GM19467 (cell line): ENCODE measurements around the gene IL36A.

Experiments
- ATAC-seq: cut with Tn5 transposase; IDR thresholded peaks from one replicate; pipeline ENCODE4 v1.9.1; 2021; ENCODE audit warnings: mild to moderate bottlenecking, moderate library complexity; ENCODE audit not compliant: unreplicated experiment

Gene IL36A

DNA sequence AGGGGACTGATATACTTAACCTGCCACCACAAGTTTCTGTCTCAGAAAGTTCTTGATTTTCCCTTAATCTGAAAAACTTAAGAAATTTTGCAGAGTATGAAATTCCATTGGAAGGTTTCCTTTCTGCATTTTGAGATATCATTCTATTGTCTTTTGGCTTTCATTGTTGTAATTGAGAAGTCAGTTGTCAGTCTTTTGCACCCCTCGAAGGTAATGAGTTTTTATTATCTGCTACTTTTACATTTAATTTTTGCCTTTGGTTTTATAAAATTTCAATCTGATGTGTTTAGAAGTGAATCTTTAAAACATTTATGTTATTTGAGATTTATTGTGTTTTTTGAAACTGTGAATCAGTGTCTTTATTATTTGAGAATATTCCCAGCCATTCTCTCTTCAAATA is 4.8 kb upstream of the IL36A start:
- no peak for ATAC-seq

DNA sequence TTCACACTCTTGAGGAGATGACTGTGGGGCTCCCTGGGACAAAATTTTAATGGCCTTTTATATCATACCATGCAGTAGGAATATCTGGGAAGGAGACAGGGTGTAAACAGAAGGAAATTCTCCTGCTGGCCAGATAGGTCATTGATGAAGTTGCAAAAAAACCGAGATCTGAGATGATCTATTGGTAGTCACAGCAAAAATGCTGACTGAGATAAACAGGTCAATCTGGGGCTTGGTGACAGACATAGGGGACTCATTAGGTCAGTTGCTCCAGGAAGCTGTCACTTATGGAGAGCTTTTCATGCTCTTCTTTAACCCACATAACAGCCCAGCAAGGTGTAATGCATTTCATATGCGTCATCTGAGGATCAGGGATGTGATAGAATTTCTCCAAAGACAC is 2.6 kb upstream of the IL36A start:
- ATAC-seq = no peak

DNA sequence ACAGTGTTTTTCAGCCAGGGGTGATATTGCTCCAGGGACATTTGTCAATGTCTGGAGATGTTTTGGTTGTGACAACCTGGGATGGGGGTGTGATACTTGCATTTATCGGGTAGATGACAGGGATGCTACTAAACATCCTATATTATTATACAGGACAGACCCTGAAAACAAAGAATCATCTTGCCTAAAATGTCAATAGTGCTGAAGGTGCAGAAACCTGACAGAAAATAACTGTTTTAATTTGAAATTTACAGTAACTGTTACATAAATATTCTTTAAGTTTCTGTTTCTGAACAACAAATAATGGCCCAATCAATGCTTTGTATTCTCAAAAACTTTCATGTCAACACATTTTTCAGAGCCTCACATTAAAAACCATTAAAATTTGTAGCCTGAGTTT is 2.0 kb downstream of the IL36A start:
- ATAC-seq = no peak

DNA sequence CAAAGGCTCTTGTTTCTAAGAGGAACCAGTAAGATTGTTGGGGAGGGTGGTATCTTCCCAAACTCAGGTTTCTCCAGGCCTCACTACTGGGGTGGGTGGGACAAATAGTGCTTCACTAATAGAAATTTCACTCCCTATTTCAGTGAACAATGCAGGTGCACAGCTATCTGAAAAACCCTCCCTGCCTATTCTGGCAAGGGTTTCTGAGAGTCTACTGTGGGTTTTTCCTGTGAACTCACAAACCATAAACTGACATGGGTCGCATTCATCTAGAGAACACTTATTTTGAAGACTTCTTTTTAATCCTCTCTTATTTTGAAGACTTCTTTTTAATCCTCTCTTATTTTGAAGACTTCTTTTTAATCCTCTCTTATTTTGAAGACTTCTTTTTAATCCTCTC is 4.4 kb downstream of the IL36A start:
- no peak for ATAC-seq

DNA sequence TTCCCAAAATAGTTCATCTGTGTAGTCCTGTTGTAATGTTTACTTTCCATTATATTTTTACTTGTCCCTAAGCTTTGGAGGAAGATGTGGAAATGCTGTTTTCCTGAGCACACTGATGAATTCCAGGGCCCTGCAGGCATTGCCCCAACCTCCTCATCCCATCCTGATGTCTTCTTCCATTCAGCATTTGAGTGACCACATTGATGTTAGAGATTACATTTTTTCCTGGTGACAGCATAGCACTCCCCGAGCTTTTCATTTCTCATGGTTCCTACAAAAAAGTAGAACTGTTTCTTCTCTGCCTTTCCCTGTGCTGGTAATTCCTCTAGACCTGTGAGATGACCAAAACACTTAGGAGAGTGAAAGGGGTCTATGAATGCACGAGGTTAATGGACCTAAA is 4.8 kb downstream of the IL36A start:
- ATAC-seq = no peak

DNA sequence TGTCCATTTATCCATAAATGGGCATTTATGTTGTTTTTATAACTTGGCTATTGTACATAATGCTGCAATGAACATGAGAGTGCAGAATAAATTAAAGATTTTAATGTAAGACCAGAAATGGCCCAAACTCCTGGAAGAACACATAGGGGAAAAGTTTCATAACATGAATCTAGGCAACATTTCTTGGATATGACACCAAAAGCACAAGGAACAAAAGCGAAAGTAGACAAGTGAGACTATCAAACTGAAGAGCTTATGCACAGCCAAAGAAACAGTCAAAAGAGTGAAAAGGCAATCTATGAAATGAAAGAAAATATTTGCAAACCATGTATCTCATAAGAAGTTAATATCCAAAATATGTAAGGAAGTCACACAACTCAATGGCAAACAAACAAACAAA is 5.8 kb downstream of the IL36A start:
- no peak for ATAC-seq

DNA sequence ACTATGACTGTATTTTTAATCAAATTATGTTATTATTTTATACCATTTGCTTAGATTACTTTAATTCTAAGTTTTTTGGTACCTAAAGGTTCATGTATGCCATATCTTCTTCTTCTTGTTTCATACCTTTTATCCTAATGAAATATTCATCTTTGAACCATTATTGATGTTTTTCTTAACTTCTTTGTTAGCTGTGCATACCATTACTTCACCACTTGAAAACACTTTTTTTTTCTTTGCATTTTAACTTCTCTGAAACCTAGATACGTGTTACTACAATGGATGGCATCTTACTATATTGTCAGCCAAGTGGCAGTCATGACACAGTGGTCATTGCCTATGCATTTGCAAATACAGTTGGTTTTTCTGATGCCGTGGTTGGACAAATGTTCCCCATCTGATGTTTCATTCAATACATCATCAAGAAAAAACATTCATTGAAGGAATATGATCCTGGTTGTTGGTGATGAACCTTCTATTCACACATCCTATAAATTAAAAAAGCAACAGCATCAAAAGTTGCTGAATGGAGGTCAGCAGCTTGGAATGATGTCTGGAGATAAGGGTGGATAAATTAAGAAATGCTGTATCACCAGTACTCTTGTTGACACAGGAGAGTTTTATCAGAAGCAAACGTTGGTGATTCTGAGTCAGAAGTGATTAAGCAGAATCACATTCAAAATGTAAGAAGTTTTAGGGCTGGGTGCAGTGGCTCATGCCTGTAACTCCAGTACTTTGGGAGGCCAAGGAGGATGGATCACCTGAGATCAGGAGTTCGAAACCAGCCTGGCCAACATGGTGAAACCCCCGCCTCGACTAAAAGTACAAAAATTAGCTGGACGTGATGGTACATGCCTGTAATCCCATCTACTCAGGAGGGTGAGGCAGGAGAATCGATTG is 7.4 kb downstream of the IL36A start:
- no peak for ATAC-seq

DNA sequence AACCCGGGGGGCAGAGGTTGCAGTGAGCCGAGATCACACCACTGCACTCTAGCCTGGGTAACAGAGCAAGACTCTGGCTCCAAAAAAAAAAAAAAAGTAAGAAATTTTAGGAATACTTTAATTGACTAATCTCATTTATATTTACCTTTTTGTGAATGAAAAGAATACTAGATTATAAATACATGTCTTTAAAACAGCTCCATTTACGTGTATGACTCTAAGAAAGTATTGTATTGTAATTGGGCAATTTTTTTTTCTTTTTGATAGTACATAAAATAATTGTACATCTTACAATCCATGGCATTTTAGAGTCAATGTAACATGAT is 8.0 kb downstream of the IL36A start:
- ATAC-seq = no peak

DNA sequence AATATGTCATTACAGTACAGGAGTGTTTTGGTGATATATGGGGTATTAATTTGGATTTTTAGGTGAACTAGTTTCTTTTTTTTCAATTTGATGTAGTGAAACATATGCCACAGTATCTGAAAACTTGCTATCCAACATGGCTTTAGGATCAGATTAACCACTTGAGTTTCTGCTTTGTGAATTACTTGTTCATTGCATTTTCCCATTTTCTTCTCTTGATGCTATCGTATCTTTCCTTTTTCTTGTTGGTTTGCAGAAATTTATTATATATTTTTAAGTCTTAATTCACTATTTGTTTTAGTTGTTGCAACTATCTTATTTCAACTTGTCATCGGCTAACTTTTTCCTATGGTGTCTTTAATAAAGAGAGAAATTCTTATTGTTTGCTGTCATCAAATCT is 8.8 kb downstream of the IL36A start:
- no peak for ATAC-seq

DNA sequence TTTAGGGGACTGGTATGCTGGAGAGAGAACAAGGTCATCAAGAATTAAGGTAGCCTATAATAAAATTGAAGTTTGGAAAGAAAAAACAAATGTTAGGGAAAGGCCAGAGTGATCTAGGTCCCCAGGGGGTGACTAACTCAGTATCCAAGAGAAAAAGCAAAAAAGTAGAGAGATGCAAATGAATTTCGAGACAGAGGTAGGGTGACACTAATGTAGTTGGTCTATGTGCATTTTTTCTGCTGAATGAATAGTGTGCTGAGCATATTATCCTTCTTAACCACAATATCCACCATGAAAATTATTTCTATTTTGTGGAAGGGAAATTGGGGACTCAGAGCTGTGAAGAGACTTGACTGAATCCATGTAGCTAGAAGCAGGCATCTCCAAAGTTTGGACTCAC is 9.8 kb downstream of the IL36A start:
- no peak for ATAC-seq

DNA sequence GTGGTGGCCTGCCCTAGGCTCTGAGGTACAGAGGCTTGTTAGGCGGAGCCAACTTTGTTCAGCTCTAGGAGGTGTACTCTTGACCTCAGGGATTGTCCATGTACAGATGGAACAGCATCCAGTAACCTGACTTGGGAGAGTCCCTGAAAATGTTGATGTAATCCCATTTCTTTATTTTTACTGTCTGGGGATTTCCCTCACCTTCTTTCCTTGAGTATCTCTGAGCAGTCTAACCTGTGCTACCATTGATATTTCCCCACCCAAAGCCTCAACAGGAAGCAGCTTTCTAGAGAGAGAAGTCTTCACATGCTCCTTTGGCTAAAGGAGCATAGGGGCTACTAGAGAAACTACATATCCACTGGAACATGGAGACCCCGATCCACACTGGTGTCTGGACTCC is 10.4 kb downstream of the IL36A start:
- ATAC-seq = no peak

DNA sequence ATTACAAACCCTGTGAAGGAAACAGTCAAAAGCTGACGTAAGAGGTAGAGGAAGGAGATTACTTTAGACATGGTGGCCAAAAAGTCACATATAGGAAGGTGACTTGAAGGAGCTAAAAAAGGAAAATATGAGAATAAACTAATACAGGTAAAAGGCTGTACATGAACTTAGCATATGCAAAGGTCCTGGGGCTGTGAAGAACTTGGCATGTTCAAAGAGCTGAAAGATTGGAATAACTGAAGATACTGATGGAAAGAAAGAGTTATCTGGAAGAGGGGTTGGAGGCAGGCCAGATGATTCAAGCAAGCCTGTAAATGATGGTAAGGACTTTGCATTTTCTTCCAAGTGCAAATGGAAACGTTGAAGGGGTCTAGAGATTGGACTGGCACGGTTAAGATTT is 13.2 kb downstream of the IL36A start:
- no peak for ATAC-seq

DNA sequence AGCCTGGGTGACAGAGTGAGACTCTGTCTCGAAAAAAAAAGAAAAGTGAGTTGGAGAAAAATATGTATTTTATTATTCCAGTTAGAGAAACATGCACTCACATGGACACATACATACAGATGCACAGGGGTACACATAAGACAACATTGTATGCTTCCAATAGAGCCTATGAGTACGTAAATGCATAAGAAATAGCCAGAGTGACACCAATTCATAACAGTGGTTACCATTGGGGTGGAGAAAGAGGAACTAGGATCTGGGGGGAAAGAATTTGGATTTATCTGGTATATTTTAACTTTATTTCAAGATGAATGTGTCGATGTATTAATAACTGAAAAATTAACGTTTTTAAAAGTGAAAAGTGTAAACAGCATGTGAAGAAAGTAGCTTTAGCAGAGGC is 16.1 kb downstream of the IL36A start:
- no peak for ATAC-seq

DNA sequence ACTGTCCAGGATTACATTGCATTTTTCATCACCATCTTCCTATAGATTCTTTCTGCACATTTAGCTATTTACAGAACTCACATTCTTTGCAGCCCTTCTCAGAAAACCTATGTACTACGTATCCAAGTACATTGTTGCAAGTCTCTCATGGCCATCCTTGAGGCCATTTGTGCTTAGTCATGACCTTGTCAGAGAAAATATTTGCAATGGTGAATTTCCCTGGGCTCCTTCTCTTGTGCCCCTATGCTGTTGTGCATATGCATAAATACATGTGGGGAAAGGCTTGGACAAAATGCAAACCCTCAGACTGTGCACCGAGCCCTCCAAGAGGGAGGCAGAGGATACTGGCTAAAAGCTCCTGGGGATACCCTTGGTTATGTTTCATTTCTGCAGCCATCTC is 19.5 kb downstream of the IL36A start:
- no peak for ATAC-seq

DNA sequence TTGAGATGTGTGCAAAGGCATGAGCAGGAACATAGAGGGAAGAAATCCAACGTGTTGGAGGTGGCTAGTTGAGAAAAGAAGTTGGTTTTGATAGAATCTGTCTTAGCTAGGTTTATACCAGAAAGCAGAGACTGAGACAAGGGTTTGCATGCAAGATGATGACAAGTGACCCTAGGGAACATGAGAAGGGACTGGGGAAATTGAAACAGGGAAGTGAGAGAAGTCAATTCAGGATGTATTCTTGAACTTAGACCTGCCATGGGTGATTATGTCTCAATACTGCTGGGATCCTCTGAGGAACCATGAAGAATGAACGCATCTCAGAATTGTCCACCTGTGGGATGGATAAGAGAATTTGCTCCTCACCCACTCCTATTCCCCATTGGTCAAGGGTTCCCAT is 20.5 kb downstream of the IL36A start:
- no peak for ATAC-seq

DNA sequence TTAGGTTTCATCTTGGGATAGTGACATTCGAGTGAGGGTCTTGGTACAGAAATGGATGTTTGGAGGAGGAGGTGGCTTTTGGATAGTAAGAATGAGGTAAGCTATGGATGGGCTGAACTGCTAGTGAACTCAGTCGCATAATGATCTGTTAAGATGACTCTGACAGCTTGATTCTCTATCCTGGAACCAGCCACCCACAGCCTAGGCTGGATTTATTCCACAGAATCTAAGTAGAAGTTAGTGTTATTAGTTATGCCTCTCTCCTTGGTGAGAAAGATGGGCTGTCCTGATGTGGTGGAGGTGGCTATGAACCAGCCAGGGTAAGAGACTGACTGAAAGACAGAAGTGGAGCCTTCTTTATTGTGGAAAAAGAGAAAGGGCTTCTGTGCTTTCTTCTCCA is 22.4 kb downstream of the IL36A start:
- ATAC-seq = no peak

DNA sequence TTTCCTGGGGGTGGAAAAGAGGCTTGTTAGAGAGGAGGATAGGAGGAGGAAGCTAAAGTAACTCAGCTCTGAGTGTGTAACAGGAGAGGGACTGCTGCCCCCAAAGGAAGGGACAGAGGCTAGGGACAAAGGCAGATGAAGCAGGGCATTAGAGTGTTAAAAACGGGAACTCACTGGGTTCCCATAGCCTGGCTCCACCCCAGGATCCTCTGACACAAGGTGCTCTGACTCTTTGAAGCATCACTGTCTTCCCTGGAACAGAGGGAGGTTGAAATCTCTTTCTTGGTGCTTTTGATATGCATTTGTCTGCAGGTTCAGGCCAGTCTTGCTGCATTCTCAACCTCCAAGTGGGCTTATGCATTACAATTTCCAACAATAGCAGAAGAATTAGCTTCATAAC is 22.9 kb downstream of the IL36A start:
- no peak for ATAC-seq

DNA sequence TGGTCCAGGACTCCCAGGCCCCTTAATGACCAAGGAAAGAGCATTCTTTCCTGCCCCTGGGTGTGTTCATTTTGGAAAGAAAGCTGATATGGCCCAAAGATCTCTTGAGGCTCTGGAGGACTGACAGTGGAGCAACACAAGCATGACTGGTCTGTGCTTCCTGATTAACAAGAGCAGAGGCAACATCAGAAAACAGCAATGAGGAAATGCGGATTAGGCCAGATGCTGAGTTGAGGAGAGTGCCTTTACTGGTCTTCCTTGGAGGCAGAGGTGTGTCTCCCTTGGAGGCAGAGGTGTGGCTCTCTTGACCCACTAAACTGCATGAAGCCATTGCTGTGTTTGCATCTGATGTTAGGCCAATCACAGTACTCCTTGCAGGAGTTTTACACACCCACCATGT is 27.5 kb downstream of the IL36A start:
- ATAC-seq = no peak

DNA sequence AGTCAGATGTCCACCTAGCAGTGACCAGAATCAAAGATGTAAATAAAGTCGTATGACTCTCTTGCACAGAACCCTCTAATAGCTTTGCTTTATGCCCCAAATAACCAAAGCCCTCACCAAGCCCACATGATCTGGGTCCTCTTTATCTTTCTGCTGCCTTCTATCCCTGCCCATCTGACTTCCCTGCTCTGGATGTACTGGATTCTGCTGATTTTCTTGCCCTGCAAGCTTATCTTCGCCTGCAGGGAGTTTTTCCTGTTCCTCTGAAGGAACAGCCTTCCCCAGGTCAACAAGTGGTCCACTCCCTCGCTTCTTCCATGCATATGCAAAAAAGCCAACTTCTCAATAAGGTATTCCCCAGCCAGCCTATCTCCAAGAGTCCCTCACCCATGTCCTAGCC is 28.8 kb downstream of the IL36A start:
- ATAC-seq = no peak

DNA sequence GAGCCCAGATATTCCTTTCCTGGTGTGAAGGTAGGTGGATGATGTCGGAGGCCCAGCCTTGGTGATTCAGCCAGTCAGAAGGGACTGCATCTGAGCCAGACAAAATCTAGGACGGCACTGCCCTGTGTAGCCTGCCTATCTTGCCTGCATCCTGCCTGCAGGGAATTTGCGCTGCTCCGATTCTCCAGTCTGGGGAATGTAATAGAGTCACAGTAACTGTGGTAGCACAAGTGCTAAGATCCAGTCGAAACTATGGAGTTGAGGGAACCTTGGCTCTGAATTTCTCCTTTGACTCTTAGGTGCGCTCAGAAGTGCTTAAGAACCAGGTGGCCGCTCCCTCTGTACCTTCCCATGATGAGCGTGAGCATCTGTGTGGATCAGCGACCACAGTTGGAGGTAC is 31.5 kb downstream of the IL36A start:
- ATAC-seq = no peak

DNA sequence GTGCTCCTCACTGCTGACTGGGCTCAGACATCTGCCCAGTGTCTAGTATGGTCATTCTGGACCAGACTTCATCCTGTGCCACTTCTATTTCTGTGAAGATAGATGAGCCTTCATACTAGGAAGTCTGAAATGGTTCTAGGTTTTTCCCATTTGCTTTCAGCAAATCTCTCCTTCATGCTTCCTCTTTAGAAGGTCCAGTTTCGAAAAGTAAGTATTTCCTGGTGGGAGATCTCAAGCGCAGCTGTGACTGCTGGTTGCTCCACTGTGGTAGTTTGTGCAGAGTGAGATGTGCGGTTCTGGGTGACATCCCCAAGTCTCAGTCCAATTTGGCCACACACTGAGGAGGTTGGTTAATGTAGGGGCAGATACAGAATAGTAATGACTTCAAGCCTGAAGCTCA is 33.0 kb downstream of the IL36A start:
- ATAC-seq = no peak

DNA sequence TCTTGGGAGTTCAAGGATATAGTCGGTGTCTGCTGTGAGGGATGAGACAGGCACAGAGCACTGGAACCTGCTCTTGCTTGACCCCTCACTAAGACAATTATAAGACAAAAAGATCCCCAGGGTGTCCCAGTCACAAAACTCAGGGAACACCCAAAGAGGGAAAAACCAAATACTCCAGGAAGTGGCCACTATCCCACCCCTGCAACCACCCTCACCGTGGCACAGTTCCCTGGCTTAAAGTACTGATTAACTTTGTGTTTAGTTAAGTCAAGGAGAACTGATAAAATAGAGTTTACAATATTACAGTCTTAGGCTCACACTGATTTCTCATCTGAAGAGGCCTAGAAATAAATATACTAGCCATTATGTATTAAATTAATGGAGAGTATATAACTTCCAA is 33.9 kb downstream of the IL36A start:
- no peak for ATAC-seq

DNA sequence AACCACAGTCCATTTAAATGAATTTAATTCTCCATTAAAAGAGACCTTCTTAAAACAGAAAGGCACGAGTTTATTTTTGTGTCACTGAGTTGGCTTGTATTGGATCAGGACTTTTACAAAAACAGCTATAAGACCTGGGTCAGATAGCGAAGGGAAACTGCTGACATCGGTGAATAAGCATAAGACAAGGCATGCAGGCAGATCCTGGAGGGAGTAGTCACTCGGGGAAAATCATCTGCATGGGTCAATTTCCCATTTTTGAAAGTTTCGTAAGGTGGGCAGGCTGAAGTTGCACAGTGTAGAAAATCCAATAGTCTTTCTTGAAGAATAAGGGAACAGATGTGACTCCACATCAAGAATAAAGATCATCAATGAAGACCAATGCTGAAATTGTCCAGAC is 34.5 kb downstream of the IL36A start:
- no peak for ATAC-seq
